Smooth muscle cell of the brain vasculature (primary cell): ENCODE data around the gene LMF1.
A peak's percentile ranks its signal among the peaks of the same experiment; 100 is the strongest.

Experiments
- DNase-seq: peaks from one replicate; pipeline ENCODE4 v3.0.0-alpha.2; 2012; ENCODE audit warnings: low read depth, low spot score

The LMF1 gene

GRCh38 chr16:1002399-1003166, 31.8 kb upstream of the LMF1 start:
- DNase-seq, result peak; percentile 54

- no peak for DNase-seq
Measured at GRCh38 chr16:1001096-1001495, 30.3 kb upstream of the LMF1 start.

- DNase-seq, result no peak
Measured at GRCh38 chr16:1000608-1001007, 29.8 kb upstream of the LMF1 start.

GRCh38 chr16:999677-1000076, 28.9 kb upstream of the LMF1 start:
- DNase-seq, result no peak

- DNase-seq, result no peak
Measured at GRCh38 chr16:998615-999014, 27.8 kb upstream of the LMF1 start.

GRCh38 chr16:998211-998610, 27.4 kb upstream of the LMF1 start:
- no peak for DNase-seq

GRCh38 chr16:997440-998051, 26.8 kb upstream of the LMF1 start:
- DNase-seq, result no peak

- no peak for DNase-seq
Measured at GRCh38 chr16:996681-997080, 25.9 kb upstream of the LMF1 start.

GRCh38 chr16:995783-996182, 25.0 kb upstream of the LMF1 start:
- DNase-seq, result no peak

GRCh38 chr16:995087-995486, 24.3 kb upstream of the LMF1 start:
- no peak for DNase-seq

GRCh38 chr16:993731-994130, 22.9 kb upstream of the LMF1 start:
- DNase-seq, result no peak

- DNase-seq, result no peak
Measured at GRCh38 chr16:991773-992172, 21.0 kb upstream of the LMF1 start.

- no peak for DNase-seq
Measured at GRCh38 chr16:991345-991744, 20.6 kb upstream of the LMF1 start.

GRCh38 chr16:990516-991291, 19.9 kb upstream of the LMF1 start:
- no peak for DNase-seq

- no peak for DNase-seq
Measured at GRCh38 chr16:989354-989814, 18.6 kb upstream of the LMF1 start.

- no peak for DNase-seq
Measured at GRCh38 chr16:988471-989353, 17.9 kb upstream of the LMF1 start.

GRCh38 chr16:987906-988305, 17.1 kb upstream of the LMF1 start:
- DNase-seq, result no peak

- DNase-seq, result no peak
Measured at GRCh38 chr16:986925-987582, 16.3 kb upstream of the LMF1 start.

- no peak for DNase-seq
Measured at GRCh38 chr16:986411-986810, 15.6 kb upstream of the LMF1 start.

- DNase-seq, result no peak
Measured at GRCh38 chr16:985646-986400, 15.0 kb upstream of the LMF1 start.
